ENCODE results near the gene POMT1. TPM values are rescaled to one million over a fixed set of nuclear protein-coding genes. Genes with fewer than 3 reads are reported as not detected.
A peak's percentile ranks its signal among the peaks of the same experiment; 100 is the strongest.

The POMT1 gene
- total RNA-seq, 1 donor from 2014 or later: 53.3 TPM

- H3K4me3 Mint-ChIP-seq (ENCODE audit: unreplicated experiment): no peak overlapping the region
- H3K4me1 Mint-ChIP-seq (ENCODE audit: unreplicated experiment): no peaks in the 10 kb centered on the region
- H3K27ac Mint-ChIP-seq (ENCODE audit: unreplicated experiment): no peak overlapping the region
- H3K27me3 Mint-ChIP-seq (ENCODE audit: unreplicated experiment): no peaks in the 10 kb centered on the region
- no peak for TF ChIP-seq CTCF (IDR thresholded peaks at IDR 0.05)
- H3K36me3 Mint-ChIP-seq (ENCODE audit: unreplicated experiment): peaks cover 64% of the 10 kb centered on the region
- DNase-seq (ENCODE audit: extremely low spot score, unreplicated experiment): no peak
- no peaks in the 10 kb centered on the region for H3K9me3 Mint-ChIP-seq (ENCODE audit: unreplicated experiment)
These were observed 28.8 kb upstream of the POMT1 start for GRCh38 chr9:131473891-131474290.

- Mint-ChIP-seq H3K9me3 (ENCODE audit: unreplicated experiment) (no peaks in the 10 kb centered on the region), H3K27ac (ENCODE audit: unreplicated experiment) (no peak overlapping the region), H3K4me1 (ENCODE audit: unreplicated experiment) (no peaks in the 10 kb centered on the region), H3K36me3 (ENCODE audit: unreplicated experiment) (peaks cover 66% of the 10 kb centered on the region), H3K27me3 (ENCODE audit: unreplicated experiment) (no peaks in the 10 kb centered on the region), H3K4me3 (ENCODE audit: unreplicated experiment) (no peak overlapping the region)
- no peak for TF ChIP-seq CTCF (IDR thresholded peaks at IDR 0.05)
- no peak for DNase-seq (ENCODE audit: extremely low spot score, unreplicated experiment)
These were observed 28.0 kb upstream of the POMT1 start for GRCh38 chr9:131474711-131475110.

GRCh38 chr9:131475111-131475955, 27.4 kb upstream of the POMT1 start:
- DNase-seq (ENCODE audit: extremely low spot score, unreplicated experiment): no peak
- Mint-ChIP-seq H3K4me3 (ENCODE audit: unreplicated experiment) (no peak overlapping the region), H3K4me1 (ENCODE audit: unreplicated experiment) (no peaks in the 10 kb centered on the region), H3K9me3 (ENCODE audit: unreplicated experiment) (no peaks in the 10 kb centered on the region), H3K36me3 (ENCODE audit: unreplicated experiment) (peaks cover 65% of the 10 kb centered on the region), H3K27me3 (ENCODE audit: unreplicated experiment) (no peaks in the 10 kb centered on the region), H3K27ac (ENCODE audit: unreplicated experiment) (no peak overlapping the region)
- TF ChIP-seq CTCF (IDR thresholded peaks at IDR 0.05): no peak

- DNase-seq (ENCODE audit: extremely low spot score, unreplicated experiment): no peak
- Mint-ChIP-seq H3K9me3 (ENCODE audit: unreplicated experiment) (no peaks in the 10 kb centered on the region), H3K4me1 (ENCODE audit: unreplicated experiment) (no peaks in the 10 kb centered on the region), H3K27me3 (ENCODE audit: unreplicated experiment) (no peaks in the 10 kb centered on the region), H3K36me3 (ENCODE audit: unreplicated experiment) (peaks cover 59% of the 10 kb centered on the region), H3K4me3 (ENCODE audit: unreplicated experiment) (no peak overlapping the region), H3K27ac (ENCODE audit: unreplicated experiment) (no peak overlapping the region)
- peak; percentile 53 for TF ChIP-seq CTCF (IDR thresholded peaks at IDR 0.05)
These were observed 26.6 kb upstream of the POMT1 start for GRCh38 chr9:131475956-131476776.

GRCh38 chr9:131476777-131477345, 25.9 kb upstream of the POMT1 start:
- no peaks in the 10 kb centered on the region for H3K4me1 Mint-ChIP-seq (ENCODE audit: unreplicated experiment)
- H3K36me3 Mint-ChIP-seq (ENCODE audit: unreplicated experiment): peaks cover 55% of the 10 kb centered on the region
- no peak overlapping the region for H3K4me3 Mint-ChIP-seq (ENCODE audit: unreplicated experiment)
- no peak for DNase-seq (ENCODE audit: extremely low spot score, unreplicated experiment)
- H3K9me3 Mint-ChIP-seq (ENCODE audit: unreplicated experiment): no peaks in the 10 kb centered on the region
- H3K27me3 Mint-ChIP-seq (ENCODE audit: unreplicated experiment): no peaks in the 10 kb centered on the region
- H3K27ac Mint-ChIP-seq (ENCODE audit: unreplicated experiment): no peak overlapping the region
- no peak for TF ChIP-seq CTCF (IDR thresholded peaks at IDR 0.05)
